Measurements from ENCODE around the gene GAS6.
"Not testable (repeated sequence)": the region's sequence is repeated elsewhere in the genome, so short reads cannot be mapped to it uniquely, and the experiment has no call there.

The GAS6 gene

DNA sequence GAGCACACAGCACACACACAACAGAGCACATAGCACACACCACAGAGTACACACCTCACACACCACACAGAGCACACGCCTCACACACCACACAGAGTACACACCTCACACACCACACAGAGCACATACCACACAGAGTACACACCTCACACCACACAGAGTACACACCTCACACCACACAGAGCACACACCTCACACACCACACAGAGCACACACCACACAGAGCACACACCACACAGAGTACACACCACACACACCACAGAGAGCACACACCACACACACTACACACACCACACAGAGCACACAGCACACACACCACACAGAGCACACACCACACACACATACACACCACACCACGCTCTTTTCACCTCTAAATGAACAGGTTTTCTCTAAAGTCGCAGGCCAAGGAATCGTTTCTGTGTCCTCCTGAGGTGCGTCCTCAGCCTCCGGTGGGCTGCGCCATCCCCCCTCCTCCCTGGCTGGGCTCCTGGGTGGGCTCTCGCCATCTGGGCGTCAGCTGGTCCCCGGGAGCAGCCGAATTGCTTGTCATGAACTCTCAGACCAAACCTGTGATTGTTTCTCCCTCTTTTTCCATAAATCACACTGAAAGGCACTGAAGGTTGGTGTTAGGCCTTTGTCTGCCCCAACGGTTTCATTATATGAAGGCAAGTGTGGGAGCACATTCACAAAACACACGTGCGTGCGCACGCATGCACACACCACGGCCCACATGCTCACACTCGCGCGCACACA lies 67.5 kb downstream of the GAS6 start:
- Histone ChIP-seq H3K4me3 (ENCODE audit: low read length) (no peak overlapping the region), H3K4me1 (ENCODE audit: control insufficient read depth, insufficient read depth, low read length) (no peaks in the 10 kb centered on the region), H3K9me3 (ENCODE audit: control insufficient read depth, low read length) (peaks cover 4% of the 10 kb centered on the region), H3K27me3 (replicated peaks; ENCODE audit: control insufficient read depth, insufficient read depth, low read length) (peaks cover 39% of the 10 kb centered on the region), H3K9ac (ENCODE audit: low read length) (no peak overlapping the region), H3K36me3 (ENCODE audit: control insufficient read depth, insufficient read depth, low read length, severe bottlenecking) (no peaks in the 10 kb centered on the region)
- DNase-seq (ENCODE audit: low read depth): no peak

DNA sequence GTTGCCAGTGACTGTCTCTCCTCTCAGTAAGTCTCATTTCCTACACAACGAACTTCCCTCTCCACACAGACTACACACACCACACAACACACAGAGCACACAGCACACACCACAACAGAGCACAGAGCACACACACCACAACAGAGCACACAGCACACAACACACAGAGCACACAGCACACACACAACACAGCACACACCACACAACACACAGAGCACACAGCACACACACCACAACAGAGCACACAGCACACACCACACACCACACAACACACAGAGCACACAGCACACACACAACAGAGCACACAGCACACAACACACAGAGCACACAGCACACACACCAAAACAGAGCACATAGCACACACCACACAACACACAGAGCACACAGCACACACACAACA lies 68.5 kb downstream of the GAS6 start:
- DNase-seq (ENCODE audit: low read depth); H3K4me3 ChIP-seq (ENCODE audit: low read length); H3K9me3 ChIP-seq (ENCODE audit: control insufficient read depth, low read length); H3K36me3 ChIP-seq (ENCODE audit: control insufficient read depth, insufficient read depth, low read length, severe bottlenecking); H3K4me1 ChIP-seq (ENCODE audit: control insufficient read depth, insufficient read depth, low read length); H3K9ac ChIP-seq (ENCODE audit: low read length): not testable (repeated sequence)
- H3K27me3 ChIP-seq (replicated peaks; ENCODE audit: control insufficient read depth, insufficient read depth, low read length): peaks cover 46% of the 10 kb centered on the region

DNA sequence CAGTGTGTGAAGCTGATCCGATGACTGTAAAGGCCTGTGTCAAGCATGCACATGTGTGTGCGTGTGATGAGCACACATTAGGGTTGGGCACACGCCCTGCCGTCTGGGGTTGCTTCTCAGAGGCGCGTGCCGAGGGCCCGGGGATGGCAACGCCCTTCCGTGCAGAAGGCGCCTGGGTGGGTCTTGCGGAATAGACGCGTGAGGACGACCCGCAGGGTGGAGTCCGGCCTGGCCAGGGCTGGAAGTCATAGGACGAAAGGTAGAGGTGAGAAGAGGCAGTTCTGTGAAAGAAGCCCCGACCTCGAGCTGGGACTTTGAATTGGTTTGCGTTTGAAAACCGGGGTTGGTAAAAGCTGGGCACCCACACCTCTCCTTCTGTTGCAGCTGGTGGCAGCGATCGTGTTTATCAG lies 69.1 kb downstream of the GAS6 start:
- H3K9me3 ChIP-seq (ENCODE audit: control insufficient read depth, low read length): peaks cover 4% of the 10 kb centered on the region
- H3K27me3 ChIP-seq (replicated peaks; ENCODE audit: control insufficient read depth, insufficient read depth, low read length): peaks cover 47% of the 10 kb centered on the region
- no peak for DNase-seq (ENCODE audit: low read depth)
- H3K4me1 ChIP-seq (ENCODE audit: control insufficient read depth, insufficient read depth, low read length): no peaks in the 10 kb centered on the region
- no peak overlapping the region for H3K4me3 ChIP-seq (ENCODE audit: low read length)
- no peaks in the 10 kb centered on the region for H3K36me3 ChIP-seq (ENCODE audit: control insufficient read depth, insufficient read depth, low read length, severe bottlenecking)
- H3K9ac ChIP-seq (ENCODE audit: low read length): no peak overlapping the region

DNA sequence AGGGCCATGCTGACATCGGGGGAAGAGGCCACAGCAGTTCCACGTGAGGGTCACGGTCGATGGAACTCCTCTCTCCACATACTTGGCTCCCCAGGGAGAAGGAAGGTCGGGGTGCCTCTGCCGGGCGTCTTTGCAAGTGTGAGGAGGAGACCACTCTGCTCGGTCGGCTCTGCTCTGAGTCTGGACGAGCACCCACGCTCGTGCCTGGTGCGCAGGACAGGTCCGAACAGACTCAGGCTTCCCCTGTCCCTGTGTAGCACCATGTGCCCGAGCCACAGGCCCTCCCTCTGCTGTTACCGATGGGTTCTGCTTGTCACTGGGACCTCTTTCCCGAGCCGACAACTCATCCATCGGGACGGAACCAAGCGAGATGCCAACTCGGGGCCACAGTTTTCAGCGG lies 69.8 kb downstream of the GAS6 start:
- no peak overlapping the region for H3K4me3 ChIP-seq (ENCODE audit: low read length)
- H3K9me3 ChIP-seq (ENCODE audit: control insufficient read depth, low read length): peaks cover 4% of the 10 kb centered on the region

DNA sequence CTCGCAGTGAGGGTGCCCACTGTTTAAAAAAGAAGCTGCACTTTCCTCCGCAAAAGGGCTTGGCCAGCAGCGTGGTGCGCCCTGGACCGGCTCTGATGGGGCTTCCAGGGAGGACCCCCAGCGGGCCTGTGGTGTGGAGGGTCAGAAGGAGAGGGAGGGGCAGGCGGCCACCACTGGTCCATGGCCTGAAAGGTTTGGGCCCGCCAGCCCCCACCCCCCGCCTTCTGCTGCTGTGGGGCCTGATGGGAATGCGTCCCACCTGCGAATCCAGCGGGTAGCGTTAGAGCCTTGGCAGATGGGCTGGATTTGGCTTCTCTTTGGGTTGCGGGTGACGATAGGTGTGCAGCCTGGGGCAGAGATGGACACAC lies 70.2 kb downstream of the GAS6 start:
- H3K4me1 ChIP-seq (ENCODE audit: control insufficient read depth, insufficient read depth, low read length): no peaks in the 10 kb centered on the region
- peaks cover under 1% of the 10 kb centered on the region for H3K9me3 ChIP-seq (ENCODE audit: control insufficient read depth, low read length)
- no peaks in the 10 kb centered on the region for H3K36me3 ChIP-seq (ENCODE audit: control insufficient read depth, insufficient read depth, low read length, severe bottlenecking)
- H3K4me3 ChIP-seq (ENCODE audit: low read length): no peak overlapping the region
- peaks cover 51% of the 10 kb centered on the region for H3K27me3 ChIP-seq (replicated peaks; ENCODE audit: control insufficient read depth, insufficient read depth, low read length)
- H3K9ac ChIP-seq (ENCODE audit: low read length): no peak overlapping the region
- no peak for DNase-seq (ENCODE audit: low read depth)

More for the DNA sequence above, 69.8 kb downstream of the GAS6 start:
- Histone ChIP-seq H3K36me3 (ENCODE audit: control insufficient read depth, insufficient read depth, low read length, severe bottlenecking) (no peaks in the 10 kb centered on the region), H3K27me3 (replicated peaks; ENCODE audit: control insufficient read depth, insufficient read depth, low read length) (peaks cover 51% of the 10 kb centered on the region), H3K4me1 (ENCODE audit: control insufficient read depth, insufficient read depth, low read length) (no peaks in the 10 kb centered on the region), H3K9ac (ENCODE audit: low read length) (no peak overlapping the region)
- DNase-seq (ENCODE audit: low read depth): no peak

DNA sequence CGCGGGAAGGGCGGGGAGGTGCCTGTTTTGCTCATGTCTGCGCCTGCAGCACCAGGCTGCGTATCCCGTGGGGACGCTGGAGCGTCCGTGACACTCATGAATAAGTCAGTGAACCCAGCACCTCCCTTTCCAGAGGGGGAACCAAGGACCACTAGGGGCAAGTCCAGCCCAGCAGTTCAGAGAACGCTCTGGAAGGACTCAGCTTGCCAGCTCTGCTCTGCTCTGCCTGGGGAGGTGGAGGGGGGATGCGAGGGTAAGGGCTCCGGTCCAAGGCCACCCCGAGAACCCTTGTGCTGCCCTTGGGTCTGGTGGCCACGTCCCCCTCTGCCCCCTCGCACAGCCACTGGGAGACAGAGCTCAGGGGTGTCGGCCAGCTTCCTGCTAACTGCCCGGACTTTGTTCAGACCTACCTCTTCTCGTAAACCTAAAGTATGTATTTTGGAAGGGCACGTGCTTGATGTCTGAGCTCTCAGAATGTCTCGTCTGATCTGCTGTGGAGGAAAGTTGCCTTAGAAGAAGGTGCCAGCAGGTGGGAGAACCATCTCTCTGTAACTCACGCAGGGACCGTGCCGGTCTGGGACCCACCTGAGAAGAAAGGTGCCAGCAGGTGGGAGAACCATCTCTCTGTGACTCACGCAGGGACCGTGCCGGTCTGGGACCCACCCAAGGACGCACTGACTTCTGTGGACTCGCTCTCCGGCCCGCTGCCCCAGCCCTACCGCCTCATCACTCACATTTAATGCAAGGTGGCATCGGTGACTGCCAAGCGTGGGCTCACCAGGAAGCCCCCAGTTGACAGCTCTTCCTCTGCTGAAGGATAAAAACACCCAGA lies 70.8 kb downstream of the GAS6 start:
- H3K4me3 ChIP-seq (ENCODE audit: low read length): no peak overlapping the region
- H3K4me1 ChIP-seq (ENCODE audit: control insufficient read depth, insufficient read depth, low read length): no peaks in the 10 kb centered on the region
- no peak overlapping the region for H3K9ac ChIP-seq (ENCODE audit: low read length)
- no peak for DNase-seq (ENCODE audit: low read depth)
- peaks cover 51% of the 10 kb centered on the region for H3K27me3 ChIP-seq (replicated peaks; ENCODE audit: control insufficient read depth, insufficient read depth, low read length)
- H3K36me3 ChIP-seq (ENCODE audit: control insufficient read depth, insufficient read depth, low read length, severe bottlenecking): no peaks in the 10 kb centered on the region
- H3K9me3 ChIP-seq (ENCODE audit: control insufficient read depth, low read length): no peaks in the 10 kb centered on the region

DNA sequence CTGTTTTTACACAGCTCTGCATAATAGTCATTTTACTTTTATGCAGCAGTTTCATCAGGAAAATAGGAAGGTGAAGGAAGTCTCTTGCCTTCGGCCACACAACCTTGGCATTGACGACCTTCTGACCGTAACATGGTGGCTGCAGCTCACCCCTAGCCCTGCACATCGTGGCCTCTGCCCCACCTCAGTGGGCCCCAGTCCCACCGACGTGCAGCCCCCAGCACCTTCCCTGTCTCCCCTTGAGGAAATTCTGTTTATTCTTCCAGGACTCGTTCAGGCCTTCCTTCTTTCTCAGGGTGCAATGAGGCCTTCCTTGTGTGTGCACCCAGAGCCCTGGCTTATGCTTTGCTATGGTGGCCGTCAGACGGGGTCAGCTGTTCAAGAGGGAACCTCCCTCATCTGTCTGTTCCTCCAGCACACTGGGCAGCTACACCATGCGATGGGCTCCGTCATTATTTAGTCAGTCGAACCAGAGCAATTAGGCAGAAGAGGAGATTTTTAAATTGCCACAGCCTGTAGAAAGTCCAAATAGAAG lies 71.6 kb downstream of the GAS6 start:
- peaks cover 47% of the 10 kb centered on the region for H3K27me3 ChIP-seq (replicated peaks; ENCODE audit: control insufficient read depth, insufficient read depth, low read length)
- H3K9me3 ChIP-seq (ENCODE audit: control insufficient read depth, low read length): no peaks in the 10 kb centered on the region
- H3K4me3 ChIP-seq (ENCODE audit: low read length): no peak overlapping the region
- H3K4me1 ChIP-seq (ENCODE audit: control insufficient read depth, insufficient read depth, low read length): no peaks in the 10 kb centered on the region
- DNase-seq (ENCODE audit: low read depth): no peak
- no peaks in the 10 kb centered on the region for H3K36me3 ChIP-seq (ENCODE audit: control insufficient read depth, insufficient read depth, low read length, severe bottlenecking)
- H3K9ac ChIP-seq (ENCODE audit: low read length): no peak overlapping the region

DNA sequence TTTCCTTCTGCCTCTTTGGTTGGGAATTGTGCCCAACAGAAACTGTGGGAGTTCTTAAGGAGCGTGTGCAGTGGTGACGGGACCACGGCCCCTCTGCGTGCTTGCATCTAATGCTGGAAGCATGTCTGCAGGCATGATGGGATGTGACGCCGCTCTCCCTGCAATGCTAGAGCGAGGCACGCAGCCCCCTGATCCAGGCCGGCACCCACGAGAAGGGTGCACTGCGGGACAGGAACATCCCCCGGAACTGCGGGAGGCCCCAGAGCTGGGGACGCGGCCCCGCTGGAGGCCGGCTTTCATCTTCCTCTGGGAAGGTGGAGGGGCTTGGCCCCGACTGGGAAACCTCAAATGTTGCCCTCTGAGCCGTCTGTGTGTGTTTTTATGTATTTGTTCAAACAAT lies 72.1 kb downstream of the GAS6 start:
- peaks cover 47% of the 10 kb centered on the region for H3K27me3 ChIP-seq (replicated peaks; ENCODE audit: control insufficient read depth, insufficient read depth, low read length)
- no peaks in the 10 kb centered on the region for H3K36me3 ChIP-seq (ENCODE audit: control insufficient read depth, insufficient read depth, low read length, severe bottlenecking)
- H3K9me3 ChIP-seq (ENCODE audit: control insufficient read depth, low read length): no peaks in the 10 kb centered on the region
- H3K4me3 ChIP-seq (ENCODE audit: low read length): no peak overlapping the region
- no peak overlapping the region for H3K9ac ChIP-seq (ENCODE audit: low read length)
- no peaks in the 10 kb centered on the region for H3K4me1 ChIP-seq (ENCODE audit: control insufficient read depth, insufficient read depth, low read length)
- DNase-seq (ENCODE audit: low read depth): no peak

DNA sequence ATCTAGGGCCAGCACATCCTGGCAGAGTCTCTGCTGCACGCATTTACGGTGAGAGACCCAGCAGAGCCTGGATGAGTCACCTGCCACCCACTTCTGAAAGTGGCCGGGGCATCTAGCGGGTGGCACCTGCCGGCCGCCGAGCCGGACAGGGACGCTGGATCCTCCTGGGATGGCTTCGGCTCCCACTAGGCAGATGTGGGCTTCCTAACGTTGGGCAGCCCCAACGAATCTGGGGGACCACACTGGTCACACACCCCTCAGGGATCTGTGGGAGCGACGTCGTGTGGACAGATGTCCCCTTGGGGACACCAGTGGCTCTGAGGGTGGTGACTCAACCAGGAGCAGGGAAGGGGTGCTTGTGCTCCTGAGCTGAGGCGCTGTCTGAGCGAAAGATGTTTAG lies 72.7 kb downstream of the GAS6 start:
- Histone ChIP-seq H3K27me3 (replicated peaks; ENCODE audit: control insufficient read depth, insufficient read depth, low read length) (peaks cover 43% of the 10 kb centered on the region), H3K9ac (ENCODE audit: low read length) (no peak overlapping the region), H3K9me3 (ENCODE audit: control insufficient read depth, low read length) (no peaks in the 10 kb centered on the region), H3K4me1 (ENCODE audit: control insufficient read depth, insufficient read depth, low read length) (no peaks in the 10 kb centered on the region), H3K36me3 (ENCODE audit: control insufficient read depth, insufficient read depth, low read length, severe bottlenecking) (no peaks in the 10 kb centered on the region), H3K4me3 (ENCODE audit: low read length) (no peak overlapping the region)
- no peak for DNase-seq (ENCODE audit: low read depth)

DNA sequence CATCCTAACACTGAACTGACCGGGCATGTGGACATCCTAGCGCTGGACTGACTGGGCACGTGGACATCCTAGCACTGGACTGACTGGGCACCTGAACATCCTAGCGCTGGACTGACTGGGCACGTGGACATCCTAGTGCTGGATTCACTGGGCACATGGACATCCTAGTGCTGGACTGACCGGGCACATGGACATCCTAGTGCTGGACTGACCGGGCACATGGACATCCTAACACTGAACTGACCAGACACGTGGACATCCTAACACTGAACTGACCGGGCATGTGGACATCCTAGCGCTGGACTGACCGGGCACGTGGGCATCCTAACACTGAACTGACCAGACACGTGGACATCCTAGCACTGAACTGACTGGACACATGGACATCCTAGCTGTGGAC lies 73.9 kb downstream of the GAS6 start:
- H3K9ac ChIP-seq (ENCODE audit: low read length); H3K4me1 ChIP-seq (ENCODE audit: control insufficient read depth, insufficient read depth, low read length); H3K4me3 ChIP-seq (ENCODE audit: low read length); H3K36me3 ChIP-seq (ENCODE audit: control insufficient read depth, insufficient read depth, low read length, severe bottlenecking); H3K9me3 ChIP-seq (ENCODE audit: control insufficient read depth, low read length); DNase-seq (ENCODE audit: low read depth): not testable (repeated sequence)
- H3K27me3 ChIP-seq (replicated peaks; ENCODE audit: control insufficient read depth, insufficient read depth, low read length): peaks cover 34% of the 10 kb centered on the region

DNA sequence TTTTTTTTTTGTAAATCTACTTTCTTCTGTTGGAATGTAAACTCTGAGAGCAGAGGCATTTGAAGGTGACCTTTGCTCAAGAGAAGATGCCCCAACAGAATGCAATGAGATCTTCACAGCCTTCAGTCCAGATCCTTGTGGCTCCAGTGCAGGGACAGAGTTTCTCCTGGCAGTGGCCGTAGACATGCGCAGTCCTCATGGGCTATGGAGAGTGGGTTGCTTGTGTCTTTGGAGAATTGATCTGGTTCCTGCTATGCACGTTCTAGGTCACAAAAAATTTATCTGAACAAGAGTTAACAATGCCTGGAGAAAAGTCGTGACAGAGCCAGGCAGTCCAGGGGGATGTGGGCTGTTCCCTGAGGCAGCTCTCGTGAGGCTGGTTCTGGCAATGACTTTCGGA lies 74.7 kb downstream of the GAS6 start:
- H3K9ac ChIP-seq (ENCODE audit: low read length): no peak overlapping the region
- DNase-seq (ENCODE audit: low read depth): no peak
- H3K4me3 ChIP-seq (ENCODE audit: low read length): no peak overlapping the region
- no peaks in the 10 kb centered on the region for H3K4me1 ChIP-seq (ENCODE audit: control insufficient read depth, insufficient read depth, low read length)
- peaks cover 4% of the 10 kb centered on the region for H3K9me3 ChIP-seq (ENCODE audit: control insufficient read depth, low read length)
- H3K36me3 ChIP-seq (ENCODE audit: control insufficient read depth, insufficient read depth, low read length, severe bottlenecking): no peaks in the 10 kb centered on the region
- peaks cover 27% of the 10 kb centered on the region for H3K27me3 ChIP-seq (replicated peaks; ENCODE audit: control insufficient read depth, insufficient read depth, low read length)

Data from adipocyte (in vitro differentiated cells).